GM23338 (cell line): Measurements from ENCODE around the gene TCF7L1. TPM values are rescaled to one million over a fixed set of nuclear protein-coding genes. Genes with fewer than 3 reads are reported as not detected.

Source experiments
- ATAC-seq: fragments of 200-7000 bp; cut with Tn5 transposase; 3 replicates; pipeline ENCODE4 v1.9.1; 2020
- DNase-seq: peaks from one replicate; pipeline ENCODE4 v3.0.0-alpha.2; 2015; ENCODE audit warnings: low spot score
- H2AFZ ChIP-seq: fragments of 200-600 bp; sonication (generic); 2 replicates; pipeline ENCODE4 v1.8.0; 2016; ENCODE audit warnings: antibody characterized with exemption, mild to moderate bottlenecking, moderate library complexity
- H3F3A ChIP-seq: fragments of 200-600 bp; sonication (generic); replicated peaks from 2 replicates; pipeline ENCODE4 v1.8.0; 2017; ENCODE audit warnings: antibody characterized with exemption, mixed run types, low read depth
- H3K27ac ChIP-seq: fragments of 200-600 bp; sonication (generic); 2 replicates; pipeline ENCODE4 v1.6.1; 2016; ENCODE audit warnings: low read depth
- H3K27me3 ChIP-seq: fragments of 200-600 bp; sonication (generic); 2 replicates; pipeline ENCODE4 v1.8.0; 2016; ENCODE audit warnings: mild to moderate bottlenecking, mixed run types, moderate library complexity; ENCODE audit not compliant: insufficient read depth
- H3K36me3 ChIP-seq: fragments of 200-600 bp; sonication (generic); 2 replicates; pipeline ENCODE4 v1.8.0; 2016; ENCODE audit warnings: mild to moderate bottlenecking; ENCODE audit not compliant: insufficient read depth
- H3K4me1 ChIP-seq: fragments of 200-600 bp; sonication (generic); 2 replicates; pipeline ENCODE4 v1.8.0; 2016; ENCODE audit warnings: mild to moderate bottlenecking, moderate library complexity; ENCODE audit not compliant: insufficient read depth
- H3K4me2 ChIP-seq: fragments of 200-600 bp; sonication (generic); 2 replicates; pipeline ENCODE4 v1.7.1; 2017; ENCODE audit warnings: mixed run types
- H3K4me3 ChIP-seq: fragments of 200-600 bp; sonication (generic); 2 replicates; pipeline ENCODE4 v1.6.1; 2016; ENCODE audit warnings: mixed run types
- H3K79me2 ChIP-seq: fragments of 200-600 bp; sonication (generic); replicated peaks from 2 replicates; pipeline ENCODE4 v1.8.0; 2017; ENCODE audit warnings: mild to moderate bottlenecking; ENCODE audit not compliant: insufficient read depth
- H3K9me2 ChIP-seq: fragments of 200-600 bp; sonication (generic); 2 replicates; pipeline ENCODE4 v1.8.0; 2017; ENCODE audit not compliant: insufficient read depth
- H4K20me1 ChIP-seq: fragments of 200-600 bp; sonication (generic); replicated peaks from 2 replicates; pipeline ENCODE4 v1.8.0; 2017; ENCODE audit warnings: mild to moderate bottlenecking; ENCODE audit not compliant: insufficient read depth
- H3K27ac Mint-ChIP-seq: 2 replicates; pipeline ENCODE4 v1.8.0; 2020; ENCODE audit warnings: inconsistent platforms, mild to moderate bottlenecking, moderate library complexity, mixed read lengths
- H3K27me3 Mint-ChIP-seq: 3 replicates; pipeline ENCODE4 v1.8.0; 2022; ENCODE audit warnings: low read depth, mild to moderate bottlenecking, moderate library complexity, mixed read lengths, inconsistent platforms; ENCODE audit not compliant: insufficient read depth, poor library complexity
- H3K36me3 Mint-ChIP-seq: 3 replicates; pipeline ENCODE4 v1.8.0; 2021; ENCODE audit warnings: low read depth, mild to moderate bottlenecking, inconsistent platforms, moderate library complexity, mixed read lengths
- H3K4me1 Mint-ChIP-seq: 3 replicates; pipeline ENCODE4 v1.8.0; 2020; ENCODE audit warnings: mild to moderate bottlenecking, inconsistent platforms, mixed read lengths
- H3K4me3 Mint-ChIP-seq: 3 replicates; pipeline ENCODE4 v1.8.0; 2021; ENCODE audit warnings: moderate library complexity, mild to moderate bottlenecking, inconsistent platforms, mixed read lengths
- H3K9me3 Mint-ChIP-seq: 3 replicates; pipeline ENCODE4 v1.8.0; 2020; ENCODE audit warnings: moderate library complexity, mild to moderate bottlenecking, inconsistent platforms, mixed read lengths
- CREB1 ChIP-seq: fragments of 250-450 bp; sonication (Bioruptor Pico); IDR thresholded peaks from 2 replicates; pipeline ENCODE4 v1.5.0; 2020; ENCODE audit warnings: low read depth, mild to moderate bottlenecking, moderate library complexity
- EZH2 ChIP-seq: fragments of 200-600 bp; sonication (generic); IDR thresholded peaks from one replicate; pipeline ENCODE4 v1.8.0; 2017; ENCODE audit warnings: antibody characterized with exemption, mild to moderate bottlenecking, low read depth; ENCODE audit not compliant: unreplicated experiment
- EZH2phosphoT487 ChIP-seq: fragments of 200-600 bp; sonication (generic); IDR thresholded peaks from one replicate; pipeline ENCODE4 v1.8.1; 2018; ENCODE audit warnings: antibody characterized with exemption; ENCODE audit not compliant: unreplicated experiment
- JUNB ChIP-seq: IDR thresholded peaks from one replicate; pipeline ENCODE4 v1.6.1; 2016; ENCODE audit warnings: antibody characterized with exemption; ENCODE audit not compliant: unreplicated experiment
- NANOG ChIP-seq: IDR thresholded peaks from 2 replicates; pipeline ENCODE4 v1.6.1; 2016; ENCODE audit warnings: antibody characterized with exemption, borderline replicate concordance
- POLR2AphosphoS5 ChIP-seq: IDR thresholded peaks from 2 replicates; pipeline ENCODE4 v1.6.1; 2016; ENCODE audit warnings: antibody characterized with exemption, low read depth
- STAT1 ChIP-seq: IDR thresholded peaks from one replicate; pipeline ENCODE4 v1.6.1; 2016; ENCODE audit warnings: antibody characterized with exemption; ENCODE audit not compliant: unreplicated experiment
- ZNF114 ChIP-seq: fragments of 250-450 bp; sonication (Bioruptor Pico); IDR thresholded peaks from 2 replicates; pipeline ENCODE4 v1.5.0; 2020; ENCODE audit warnings: mild to moderate bottlenecking, moderate library complexity
- ZNF331 ChIP-seq: fragments of 250-450 bp; sonication (Bioruptor Pico); IDR thresholded peaks from 2 replicates; pipeline ENCODE4 v1.5.0; 2020; ENCODE audit warnings: low read depth, mild to moderate bottlenecking, moderate library complexity
- polyA plus RNA-seq: library from polyadenylated mRNA; unstranded; fragments of >200 nt; fragmentation: Nextera tagmentation; extraction: Ambion mirVana; gene quantifications from 2 replicates; pipeline ENCODE4 v1.2.1, GENCODE V29; 2016
- total RNA-seq: library from RNA; depleted of rRNA; stranded (reverse); fragments of >200 nt; shearing (Covaris generic); gene quantifications from 2 replicates; pipeline ENCODE4 v1.2.3, GENCODE V29; 2014
- TF ChIP-seq, protein P1 (sequence below), 2 experiments: fragments of 200-600 bp in 1 of 2; sonication (generic) in 1 of 2; conservative IDR thresholded peaks; 2 replicates each; pipeline versions ENCODE4 v1.5.1 to v1.6.1; 2016 to 2017; ENCODE audit warnings: antibody characterized with exemption in 2 of 2, low read depth in 2 of 2, mild to moderate bottlenecking in 2 of 2, moderate library complexity in 1 of 2
- TF ChIP-seq, protein P2 (sequence below): IDR thresholded peaks from 2 replicates; pipeline ENCODE4 v1.6.1; 2016; ENCODE audit warnings: antibody characterized with exemption
- TF ChIP-seq, protein P3 (sequence below): fragments of 250-450 bp; sonication (Bioruptor Pico); IDR thresholded peaks from 2 replicates; pipeline ENCODE4 v1.5.0; 2020; ENCODE audit warnings: mild to moderate bottlenecking, moderate library complexity
- TF ChIP-seq, protein P4 (sequence below): IDR thresholded peaks from one replicate; pipeline ENCODE4 v1.6.1; 2018; ENCODE audit warnings: antibody characterized with exemption; ENCODE audit not compliant: unreplicated experiment

TCF7L1 gene
- total and polyA plus RNA-seq, 2 experiments from 2014 or later: 47.3 to 101 TPM

DNA sequence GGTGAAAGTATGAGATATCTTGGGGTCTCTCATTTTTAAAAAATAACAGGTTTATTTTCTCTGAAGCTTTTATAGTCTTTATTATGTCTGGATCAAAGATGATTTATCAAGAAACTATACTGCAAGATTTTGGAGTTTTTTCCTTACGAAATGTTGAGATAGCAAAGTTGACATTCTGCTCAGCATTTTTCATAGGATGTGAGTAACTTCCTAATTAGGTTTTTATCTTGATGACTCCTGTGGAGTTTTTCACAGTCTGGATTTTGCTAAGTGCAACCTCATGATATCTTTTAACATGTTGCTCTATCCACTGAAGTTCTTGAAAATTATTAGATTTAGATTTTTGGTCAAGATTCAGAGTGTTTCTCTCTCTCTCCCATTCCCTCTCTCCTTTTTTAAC lies 17.8 kb downstream of the TCF7L1 start:
- Histone ChIP-seq H3K4me3 (no peak overlapping the region), H3K4me2 (no peak overlapping the region), H3K27me3 (no peaks in the 10 kb centered on the region), H3F3A (0 out of 2 replicates have a peak, but pooled peaks cover 4% of the 10 kb centered on the region), H2AFZ (no peak overlapping the region), H3K27ac (0 out of 2 replicates have a peak overlapping the region, but pooled peaks have one; percentile 26), H4K20me1 (peaks cover 92% of the 10 kb centered on the region), H3K36me3 (no peaks in the 10 kb centered on the region; the same call in 1 of the 2 replicates), H3K9me2 (no peaks in the 10 kb centered on the region), H3K79me2 (peaks cover 100% of the 10 kb centered on the region), H3K4me1 (peaks cover 21% of the 10 kb centered on the region)
- H3K9me3 Mint-ChIP-seq: no peaks in the 10 kb centered on the region; the same call in 2 of the 3 replicates
- TF ChIP-seq, protein P1, sequence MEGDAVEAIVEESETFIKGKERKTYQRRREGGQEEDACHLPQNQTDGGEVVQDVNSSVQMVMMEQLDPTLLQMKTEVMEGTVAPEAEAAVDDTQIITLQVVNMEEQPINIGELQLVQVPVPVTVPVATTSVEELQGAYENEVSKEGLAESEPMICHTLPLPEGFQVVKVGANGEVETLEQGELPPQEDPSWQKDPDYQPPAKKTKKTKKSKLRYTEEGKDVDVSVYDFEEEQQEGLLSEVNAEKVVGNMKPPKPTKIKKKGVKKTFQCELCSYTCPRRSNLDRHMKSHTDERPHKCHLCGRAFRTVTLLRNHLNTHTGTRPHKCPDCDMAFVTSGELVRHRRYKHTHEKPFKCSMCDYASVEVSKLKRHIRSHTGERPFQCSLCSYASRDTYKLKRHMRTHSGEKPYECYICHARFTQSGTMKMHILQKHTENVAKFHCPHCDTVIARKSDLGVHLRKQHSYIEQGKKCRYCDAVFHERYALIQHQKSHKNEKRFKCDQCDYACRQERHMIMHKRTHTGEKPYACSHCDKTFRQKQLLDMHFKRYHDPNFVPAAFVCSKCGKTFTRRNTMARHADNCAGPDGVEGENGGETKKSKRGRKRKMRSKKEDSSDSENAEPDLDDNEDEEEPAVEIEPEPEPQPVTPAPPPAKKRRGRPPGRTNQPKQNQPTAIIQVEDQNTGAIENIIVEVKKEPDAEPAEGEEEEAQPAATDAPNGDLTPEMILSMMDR (conservative IDR thresholded peaks at IDR 0.05; ENCODE audit: low read depth in 2 of 2): no peak
- TF ChIP-seq EZH2: no peak
- no peak for TF ChIP-seq CREB1 (CRISPR knock-in tag)
- TF ChIP-seq ZNF114 (CRISPR knock-in tag): no peak
- TF ChIP-seq POLR2AphosphoS5: no peak
- TF ChIP-seq, protein P2, sequence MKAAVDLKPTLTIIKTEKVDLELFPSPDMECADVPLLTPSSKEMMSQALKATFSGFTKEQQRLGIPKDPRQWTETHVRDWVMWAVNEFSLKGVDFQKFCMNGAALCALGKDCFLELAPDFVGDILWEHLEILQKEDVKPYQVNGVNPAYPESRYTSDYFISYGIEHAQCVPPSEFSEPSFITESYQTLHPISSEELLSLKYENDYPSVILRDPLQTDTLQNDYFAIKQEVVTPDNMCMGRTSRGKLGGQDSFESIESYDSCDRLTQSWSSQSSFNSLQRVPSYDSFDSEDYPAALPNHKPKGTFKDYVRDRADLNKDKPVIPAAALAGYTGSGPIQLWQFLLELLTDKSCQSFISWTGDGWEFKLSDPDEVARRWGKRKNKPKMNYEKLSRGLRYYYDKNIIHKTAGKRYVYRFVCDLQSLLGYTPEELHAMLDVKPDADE: no peak
- TF ChIP-seq, protein P3, sequence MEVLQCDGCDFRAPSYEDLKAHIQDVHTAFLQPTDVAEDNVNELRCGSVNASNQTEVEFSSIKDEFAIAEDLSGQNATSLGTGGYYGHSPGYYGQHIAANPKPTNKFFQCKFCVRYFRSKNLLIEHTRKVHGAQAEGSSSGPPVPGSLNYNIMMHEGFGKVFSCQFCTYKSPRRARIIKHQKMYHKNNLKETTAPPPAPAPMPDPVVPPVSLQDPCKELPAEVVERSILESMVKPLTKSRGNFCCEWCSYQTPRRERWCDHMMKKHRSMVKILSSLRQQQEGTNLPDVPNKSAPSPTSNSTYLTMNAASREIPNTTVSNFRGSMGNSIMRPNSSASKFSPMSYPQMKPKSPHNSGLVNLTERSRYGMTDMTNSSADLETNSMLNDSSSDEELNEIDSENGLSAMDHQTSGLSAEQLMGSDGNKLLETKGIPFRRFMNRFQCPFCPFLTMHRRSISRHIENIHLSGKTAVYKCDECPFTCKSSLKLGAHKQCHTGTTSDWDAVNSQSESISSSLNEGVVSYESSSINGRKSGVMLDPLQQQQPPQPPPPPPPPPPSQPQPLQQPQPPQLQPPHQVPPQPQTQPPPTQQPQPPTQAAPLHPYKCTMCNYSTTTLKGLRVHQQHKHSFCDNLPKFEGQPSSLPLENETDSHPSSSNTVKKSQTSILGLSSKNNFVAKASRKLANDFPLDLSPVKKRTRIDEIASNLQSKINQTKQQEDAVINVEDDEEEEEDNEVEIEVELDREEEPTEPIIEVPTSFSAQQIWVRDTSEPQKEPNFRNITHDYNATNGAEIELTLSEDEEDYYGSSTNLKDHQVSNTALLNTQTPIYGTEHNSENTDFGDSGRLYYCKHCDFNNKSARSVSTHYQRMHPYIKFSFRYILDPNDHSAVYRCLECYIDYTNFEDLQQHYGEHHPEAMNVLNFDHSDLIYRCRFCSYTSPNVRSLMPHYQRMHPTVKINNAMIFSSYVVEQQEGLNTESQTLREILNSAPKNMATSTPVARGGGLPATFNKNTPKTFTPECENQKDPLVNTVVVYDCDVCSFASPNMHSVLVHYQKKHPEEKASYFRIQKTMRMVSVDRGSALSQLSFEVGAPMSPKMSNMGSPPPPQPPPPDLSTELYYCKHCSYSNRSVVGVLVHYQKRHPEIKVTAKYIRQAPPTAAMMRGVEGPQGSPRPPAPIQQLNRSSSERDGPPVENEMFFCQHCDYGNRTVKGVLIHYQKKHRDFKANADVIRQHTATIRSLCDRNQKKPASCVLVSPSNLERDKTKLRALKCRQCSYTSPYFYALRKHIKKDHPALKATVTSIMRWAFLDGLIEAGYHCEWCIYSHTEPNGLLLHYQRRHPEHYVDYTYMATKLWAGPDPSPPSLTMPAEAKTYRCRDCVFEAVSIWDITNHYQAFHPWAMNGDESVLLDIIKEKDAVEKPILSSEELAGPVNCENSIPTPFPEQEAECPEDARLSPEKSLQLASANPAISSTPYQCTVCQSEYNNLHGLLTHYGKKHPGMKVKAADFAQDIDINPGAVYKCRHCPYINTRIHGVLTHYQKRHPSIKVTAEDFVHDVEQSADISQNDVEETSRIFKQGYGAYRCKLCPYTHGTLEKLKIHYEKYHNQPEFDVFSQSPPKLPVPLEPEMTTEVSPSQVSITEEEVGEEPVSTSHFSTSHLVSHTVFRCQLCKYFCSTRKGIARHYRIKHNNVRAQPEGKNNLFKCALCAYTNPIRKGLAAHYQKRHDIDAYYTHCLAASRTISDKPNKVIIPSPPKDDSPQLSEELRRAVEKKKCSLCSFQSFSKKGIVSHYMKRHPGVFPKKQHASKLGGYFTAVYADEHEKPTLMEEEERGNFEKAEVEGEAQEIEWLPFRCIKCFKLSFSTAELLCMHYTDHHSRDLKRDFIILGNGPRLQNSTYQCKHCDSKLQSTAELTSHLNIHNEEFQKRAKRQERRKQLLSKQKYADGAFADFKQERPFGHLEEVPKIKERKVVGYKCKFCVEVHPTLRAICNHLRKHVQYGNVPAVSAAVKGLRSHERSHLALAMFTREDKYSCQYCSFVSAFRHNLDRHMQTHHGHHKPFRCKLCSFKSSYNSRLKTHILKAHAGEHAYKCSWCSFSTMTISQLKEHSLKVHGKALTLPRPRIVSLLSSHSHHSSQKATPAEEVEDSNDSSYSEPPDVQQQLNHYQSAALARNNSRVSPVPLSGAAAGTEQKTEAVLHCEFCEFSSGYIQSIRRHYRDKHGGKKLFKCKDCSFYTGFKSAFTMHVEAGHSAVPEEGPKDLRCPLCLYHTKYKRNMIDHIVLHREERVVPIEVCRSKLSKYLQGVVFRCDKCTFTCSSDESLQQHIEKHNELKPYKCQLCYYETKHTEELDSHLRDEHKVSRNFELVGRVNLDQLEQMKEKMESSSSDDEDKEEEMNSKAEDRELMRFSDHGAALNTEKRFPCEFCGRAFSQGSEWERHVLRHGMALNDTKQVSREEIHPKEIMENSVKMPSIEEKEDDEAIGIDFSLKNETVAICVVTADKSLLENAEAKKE (CRISPR knock-in tag): no peak
- no peak for TF ChIP-seq JUNB
- no peak for TF ChIP-seq STAT1
- no peak for TF ChIP-seq NANOG
- TF ChIP-seq, protein P4, sequence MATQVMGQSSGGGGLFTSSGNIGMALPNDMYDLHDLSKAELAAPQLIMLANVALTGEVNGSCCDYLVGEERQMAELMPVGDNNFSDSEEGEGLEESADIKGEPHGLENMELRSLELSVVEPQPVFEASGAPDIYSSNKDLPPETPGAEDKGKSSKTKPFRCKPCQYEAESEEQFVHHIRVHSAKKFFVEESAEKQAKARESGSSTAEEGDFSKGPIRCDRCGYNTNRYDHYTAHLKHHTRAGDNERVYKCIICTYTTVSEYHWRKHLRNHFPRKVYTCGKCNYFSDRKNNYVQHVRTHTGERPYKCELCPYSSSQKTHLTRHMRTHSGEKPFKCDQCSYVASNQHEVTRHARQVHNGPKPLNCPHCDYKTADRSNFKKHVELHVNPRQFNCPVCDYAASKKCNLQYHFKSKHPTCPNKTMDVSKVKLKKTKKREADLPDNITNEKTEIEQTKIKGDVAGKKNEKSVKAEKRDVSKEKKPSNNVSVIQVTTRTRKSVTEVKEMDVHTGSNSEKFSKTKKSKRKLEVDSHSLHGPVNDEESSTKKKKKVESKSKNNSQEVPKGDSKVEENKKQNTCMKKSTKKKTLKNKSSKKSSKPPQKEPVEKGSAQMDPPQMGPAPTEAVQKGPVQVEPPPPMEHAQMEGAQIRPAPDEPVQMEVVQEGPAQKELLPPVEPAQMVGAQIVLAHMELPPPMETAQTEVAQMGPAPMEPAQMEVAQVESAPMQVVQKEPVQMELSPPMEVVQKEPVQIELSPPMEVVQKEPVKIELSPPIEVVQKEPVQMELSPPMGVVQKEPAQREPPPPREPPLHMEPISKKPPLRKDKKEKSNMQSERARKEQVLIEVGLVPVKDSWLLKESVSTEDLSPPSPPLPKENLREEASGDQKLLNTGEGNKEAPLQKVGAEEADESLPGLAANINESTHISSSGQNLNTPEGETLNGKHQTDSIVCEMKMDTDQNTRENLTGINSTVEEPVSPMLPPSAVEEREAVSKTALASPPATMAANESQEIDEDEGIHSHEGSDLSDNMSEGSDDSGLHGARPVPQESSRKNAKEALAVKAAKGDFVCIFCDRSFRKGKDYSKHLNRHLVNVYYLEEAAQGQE: no peak
- TF ChIP-seq ZNF331 (CRISPR knock-in tag): no peak
- no peak for TF ChIP-seq EZH2phosphoT487
- H3K4me3 Mint-ChIP-seq: no peak overlapping the region
- H3K27me3 Mint-ChIP-seq: no peaks in the 10 kb centered on the region
- ATAC-seq (no peak), DNase-seq (no peak)
- H3K36me3 Mint-ChIP-seq: peaks cover 61% of the 10 kb centered on the region
- H3K27ac Mint-ChIP-seq: no peak overlapping the region
- H3K4me1 Mint-ChIP-seq: peaks cover 49% of the 10 kb centered on the region
